DND-41 (cell line): ENCODE measurements around the gene HEBP1.

Experiments
- ATAC-seq: fragments of 200-7000 bp; cut with Tn5 transposase; 3 replicates; pipeline ENCODE4 v1.9.1; 2021; ENCODE audit warnings: low read depth; ENCODE audit not compliant: insufficient read depth
- DNase-seq: peaks from one replicate; pipeline ENCODE4 v3.0.0-alpha.2; 2020
- H2AFZ ChIP-seq: 2 replicates; pipeline ENCODE4 v1.6.0; 2012; ENCODE audit warnings: low read depth, low read length
- H3K27ac ChIP-seq: 2 replicates; pipeline ENCODE4 v1.5.1; 2012; ENCODE audit warnings: low read length, inconsistent platforms
- H3K27me3 ChIP-seq: fragments of 200-600 bp; sonication (generic); 2 replicates; pipeline ENCODE4 v1.6.0; 2012; ENCODE audit warnings: low read length, mild to moderate bottlenecking, inconsistent platforms; ENCODE audit not compliant: insufficient read depth, poor library complexity
- H3K36me3 ChIP-seq: 2 replicates; pipeline ENCODE4 v1.5.1; 2012; ENCODE audit warnings: low read length, inconsistent platforms; ENCODE audit not compliant: insufficient read depth
- H3K4me1 ChIP-seq: 2 replicates; pipeline ENCODE4 v1.5.1; 2012; ENCODE audit warnings: mild to moderate bottlenecking, low read length; ENCODE audit not compliant: insufficient read depth
- H3K4me2 ChIP-seq: 2 replicates; pipeline ENCODE4 v1.6.0; 2012; ENCODE audit warnings: mild to moderate bottlenecking, moderate library complexity, low read length, inconsistent platforms; ENCODE audit not compliant: insufficient read depth
- H3K4me3 ChIP-seq, 2 experiments: fragments of 200-600 bp in 1 of 2; shearing (Covaris generic) in 1 of 2; 2 replicates each; pipeline ENCODE4 v1.5.1; 2012 to 2016; ENCODE audit warnings: inconsistent platforms in 2 of 2, low read length in 2 of 2, mild to moderate bottlenecking in 2 of 2, low read depth in 1 of 2, moderate library complexity in 1 of 2
- H3K79me2 ChIP-seq: 2 replicates; pipeline ENCODE4 v1.6.0; 2012; ENCODE audit warnings: low read length, inconsistent platforms; ENCODE audit not compliant: insufficient read depth
- H3K9ac ChIP-seq: 2 replicates; pipeline ENCODE4 v1.6.0; 2012; ENCODE audit warnings: low read depth, mild to moderate bottlenecking, inconsistent platforms, low read length, moderate library complexity
- H3K9me3 ChIP-seq: 2 replicates; pipeline ENCODE4 v1.5.1; 2012; ENCODE audit warnings: low read length, moderate library complexity, mild to moderate bottlenecking, inconsistent platforms; ENCODE audit not compliant: insufficient read depth, severe bottlenecking
- H4K20me1 ChIP-seq: 2 replicates; pipeline ENCODE4 v1.6.0; 2012; ENCODE audit warnings: low read length; ENCODE audit not compliant: insufficient read depth
- EZH2 ChIP-seq: IDR thresholded peaks from 3 replicates; pipeline ENCODE4 v1.6.1; 2012; ENCODE audit warnings: borderline replicate concordance, low read depth, mild to moderate bottlenecking, moderate library complexity, low read length, inconsistent platforms; ENCODE audit not compliant: severe bottlenecking
- TF ChIP-seq, protein P1 (sequence below): IDR thresholded peaks from 2 replicates; pipeline ENCODE4 v1.5.1; 2012; ENCODE audit warnings: borderline replicate concordance, low read length, moderate library complexity, mild to moderate bottlenecking; ENCODE audit not compliant: poor library complexity, severe bottlenecking; ENCODE audit errors: extremely low read depth

HEBP1 gene

DNA sequence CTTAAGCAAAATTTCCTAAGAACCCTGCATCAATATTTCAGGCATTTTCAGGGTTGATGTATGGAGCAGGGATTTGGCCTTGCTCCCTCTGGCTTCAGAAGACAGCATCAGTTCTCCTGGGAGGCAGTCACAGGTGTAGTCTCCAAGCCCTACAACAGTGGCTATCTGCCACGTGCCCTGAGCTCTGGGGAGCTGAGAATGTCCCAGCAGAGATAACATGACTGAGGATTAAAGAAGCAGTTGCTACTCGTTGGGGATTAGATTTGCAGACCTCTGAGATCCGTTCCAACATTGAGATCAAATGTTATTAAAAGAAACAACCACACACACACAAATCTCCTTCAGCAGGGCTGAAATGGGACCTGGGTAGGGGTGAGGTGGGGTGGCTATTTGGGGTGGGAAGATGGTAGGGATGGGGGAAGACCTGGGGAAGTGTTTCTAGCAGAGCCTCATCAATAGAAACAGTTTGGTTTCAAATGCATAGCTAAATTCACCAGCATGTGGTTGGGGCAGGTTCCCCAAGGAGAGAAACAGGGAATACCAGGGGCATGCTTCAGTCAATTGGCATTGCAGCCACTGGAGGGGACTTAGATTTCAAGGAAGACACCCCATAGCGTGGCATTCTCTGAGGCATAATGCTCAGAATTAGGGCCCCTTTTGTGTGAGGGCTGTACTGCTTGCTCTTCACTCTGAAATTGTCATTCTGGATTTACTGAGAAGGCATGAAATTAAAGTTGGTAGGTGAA is 28.9 kb upstream of the HEBP1 start:
- no peak for DNase-seq

DNA sequence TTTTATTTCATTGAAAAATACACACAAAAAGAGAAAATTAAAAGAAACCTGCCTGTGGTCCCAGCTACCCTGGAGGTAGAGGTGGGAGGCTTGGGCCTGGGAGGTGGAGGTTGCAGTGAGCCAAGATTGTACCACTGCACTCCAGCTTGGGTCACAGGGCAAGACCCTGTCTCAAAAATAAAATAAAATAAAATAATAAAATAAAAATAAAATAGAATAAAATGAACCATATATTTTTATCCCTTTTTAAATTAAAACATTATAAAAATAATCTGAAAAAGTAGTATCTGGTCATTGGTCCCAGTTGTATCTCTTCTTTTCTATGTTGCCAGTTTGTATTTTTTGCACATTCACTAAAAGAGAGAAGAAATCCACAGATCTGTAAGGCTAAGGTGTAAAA is 27.4 kb upstream of the HEBP1 start:
- Histone ChIP-seq H3K4me1 (no peaks in the 10 kb centered on the region), H3K36me3 (no peaks in the 10 kb centered on the region), H3K4me2 (no peak overlapping the region), H3K27ac (no peak overlapping the region), H3K4me3 (no peak overlapping the region), H3K27me3 (peaks cover 35% of the 10 kb centered on the region), H3K9me3 (no peaks in the 10 kb centered on the region), H2AFZ (no peak overlapping the region), H4K20me1 (no peaks in the 10 kb centered on the region), H3K9ac (no peak overlapping the region), H3K79me2 (no peaks in the 10 kb centered on the region)
- DNase-seq (no peak), ATAC-seq (no peak)
- TF ChIP-seq, protein P1, sequence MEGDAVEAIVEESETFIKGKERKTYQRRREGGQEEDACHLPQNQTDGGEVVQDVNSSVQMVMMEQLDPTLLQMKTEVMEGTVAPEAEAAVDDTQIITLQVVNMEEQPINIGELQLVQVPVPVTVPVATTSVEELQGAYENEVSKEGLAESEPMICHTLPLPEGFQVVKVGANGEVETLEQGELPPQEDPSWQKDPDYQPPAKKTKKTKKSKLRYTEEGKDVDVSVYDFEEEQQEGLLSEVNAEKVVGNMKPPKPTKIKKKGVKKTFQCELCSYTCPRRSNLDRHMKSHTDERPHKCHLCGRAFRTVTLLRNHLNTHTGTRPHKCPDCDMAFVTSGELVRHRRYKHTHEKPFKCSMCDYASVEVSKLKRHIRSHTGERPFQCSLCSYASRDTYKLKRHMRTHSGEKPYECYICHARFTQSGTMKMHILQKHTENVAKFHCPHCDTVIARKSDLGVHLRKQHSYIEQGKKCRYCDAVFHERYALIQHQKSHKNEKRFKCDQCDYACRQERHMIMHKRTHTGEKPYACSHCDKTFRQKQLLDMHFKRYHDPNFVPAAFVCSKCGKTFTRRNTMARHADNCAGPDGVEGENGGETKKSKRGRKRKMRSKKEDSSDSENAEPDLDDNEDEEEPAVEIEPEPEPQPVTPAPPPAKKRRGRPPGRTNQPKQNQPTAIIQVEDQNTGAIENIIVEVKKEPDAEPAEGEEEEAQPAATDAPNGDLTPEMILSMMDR, result no peak
- no peak for TF ChIP-seq EZH2

More for the DNA sequence above, 28.9 kb upstream of the HEBP1 start:
- Histone ChIP-seq H3K79me2 (no peaks in the 10 kb centered on the region), H3K9me3 (no peaks in the 10 kb centered on the region), H3K36me3 (no peaks in the 10 kb centered on the region), H4K20me1 (no peaks in the 10 kb centered on the region), H3K27me3 (peaks cover 35% of the 10 kb centered on the region), H3K27ac (no peak overlapping the region), H2AFZ (no peak overlapping the region), H3K9ac (no peak overlapping the region), H3K4me3 (no peak overlapping the region), H3K4me1 (no peaks in the 10 kb centered on the region), H3K4me2 (no peak overlapping the region)
- no peak for ATAC-seq
- TF ChIP-seq, protein P1, result no peak
- no peak for TF ChIP-seq EZH2

DNA sequence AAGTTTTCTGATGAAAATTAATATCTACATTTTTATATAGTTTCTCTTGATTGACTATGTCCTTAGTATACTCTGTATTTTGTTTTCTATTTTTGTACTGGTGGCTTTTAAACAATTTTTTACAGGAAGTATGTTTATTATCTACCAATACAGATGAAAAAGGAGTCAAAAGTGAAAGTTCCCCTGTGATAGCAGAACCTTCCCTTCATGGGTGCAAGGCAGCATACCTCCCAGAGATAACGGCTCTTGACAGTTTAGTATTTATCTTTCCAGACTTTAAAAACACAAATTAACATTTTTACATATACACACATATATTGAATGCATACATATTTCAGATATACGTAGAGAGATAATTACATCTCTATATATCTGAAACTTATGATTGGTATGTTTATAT is 27.0 kb upstream of the HEBP1 start:
- Histone ChIP-seq H3K4me3 (no peak overlapping the region), H2AFZ (no peak overlapping the region)
- no peak for TF ChIP-seq EZH2
- TF ChIP-seq, protein P1, result no peak

DNA sequence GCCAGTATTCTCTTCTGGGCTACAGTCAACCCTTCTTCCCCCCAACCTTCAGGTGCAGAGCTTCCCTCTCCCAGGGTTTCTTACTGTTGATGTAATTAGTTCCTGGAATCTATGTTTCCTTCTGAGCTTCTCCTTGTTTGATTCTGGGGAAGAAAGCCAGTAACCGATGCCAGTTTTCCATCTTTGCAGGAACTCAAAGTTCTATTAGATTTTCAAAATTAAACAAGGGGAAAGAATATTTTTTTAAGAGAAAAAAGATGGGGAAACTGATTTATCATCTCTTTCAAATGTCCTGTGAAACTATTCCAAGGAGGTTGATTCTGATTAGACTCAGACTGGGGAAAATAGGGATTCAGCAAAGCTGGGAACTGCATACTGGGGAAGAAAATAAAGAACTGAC is 26.2 kb upstream of the HEBP1 start:
- H3K36me3 ChIP-seq, result no peaks in the 10 kb centered on the region
- no peak overlapping the region for H3K27ac ChIP-seq
- no peak overlapping the region for H3K4me3 ChIP-seq
- no peaks in the 10 kb centered on the region for H3K79me2 ChIP-seq
- no peaks in the 10 kb centered on the region for H3K9me3 ChIP-seq
- peaks cover 35% of the 10 kb centered on the region for H3K27me3 ChIP-seq
- no peak for ATAC-seq
- no peaks in the 10 kb centered on the region for H4K20me1 ChIP-seq
- H3K9ac ChIP-seq, result no peak overlapping the region
- H2AFZ ChIP-seq, result no peak overlapping the region
- TF ChIP-seq, protein P1, result no peak
- no peak for TF ChIP-seq EZH2
- DNase-seq, result no peak
- H3K4me1 ChIP-seq, result no peaks in the 10 kb centered on the region
- no peak overlapping the region for H3K4me2 ChIP-seq

More for the DNA sequence above, 27.0 kb upstream of the HEBP1 start:
- Histone ChIP-seq H3K4me1 (no peaks in the 10 kb centered on the region), H3K79me2 (no peaks in the 10 kb centered on the region), H3K9ac (no peak overlapping the region), H3K27ac (no peak overlapping the region), H3K9me3 (no peaks in the 10 kb centered on the region), H4K20me1 (no peaks in the 10 kb centered on the region), H3K27me3 (peaks cover 35% of the 10 kb centered on the region), H3K4me2 (no peak overlapping the region), H3K36me3 (no peaks in the 10 kb centered on the region)
- DNase-seq, result no peak
- no peak for ATAC-seq
